Adrenal gland (tissue), 12 donors: Measurements from ENCODE around the gene MYL3. TPM values are rescaled to one million over a fixed set of nuclear protein-coding genes. Genes with fewer than 3 reads are reported as not detected.

Experiments
- polyA plus RNA-seq, 3 donors: library from polyadenylated mRNA; stranded (reverse); fragments of 200-250 nt in 2 of 3; fragments of 350-450 nt in 1 of 3; fragmentation: Illumina TruSeq in 1 of 3; extraction: RNeasy Lipid Tissue Mini Kit (QIAGEN cat#74804) in 1 of 3; gene quantifications; one replicate each; pipeline ENCODE4 v1.2.3, GENCODE V29; 2013 to 2014
- total RNA-seq, 9 donors: library from RNA; depleted of rRNA in 4 of 9; stranded (reverse); fragments of >200 nt in 4 of 9; fragments of 120-200 nt in 1 of 9; fragmentation: NEBNext Ultra II Directional in 1 of 9; extraction: Animal tissue kit (Norgen Biotek cat#: 25700) in 1 of 9; gene quantifications; one replicate each; pipeline versions ENCODE4 v1.1.0 to v1.2.4, GENCODE V29; 2013 to 2023
- donor health status: healthy with polysubstance abuse.
- donor health status: Bipolar disorder and iron deficiency.
- donor health status: DM: yes; HTN: yes; CAD: no.
- donor health status: DM: no; HTN: no; CAD: no.
- donor health status: DM: no; HTN: no; CAD: no.
- donor health status: DM: yes; HTN: yes; CAD: no.

MYL3 gene
- total and polyA plus RNA-seq, 12 donors = 1.4 to 12.7 (median 4.6) TPM; not detected in 1

Other genes starting within 250 kb of the MYL3 start
- gene ALS2CL, start 169.8 kb downstream of the MYL3 start, total RNA-seq = 10 to 100 TPM in 4 of 9 donors, 1 to 10 TPM in 5; 2.6 to 15.6 (median 9.9) TPM
- 10 to 100 TPM in 2 of 3 donors, 1 to 10 TPM in 1; 1.5 to 48.3 (median 36.8) TPM for gene ALS2CL, start 169.8 kb downstream of the MYL3 start, polyA plus RNA-seq
- gene TMIE, start 162.1 kb downstream of the MYL3 start, total RNA-seq = 1 to 10 TPM in 6 of 9 donors, under 1 TPM in 3; 0.30 to 2.6 (median 1.2) TPM
- 10 to 100 TPM in 1 of 3 donors, 1 to 10 TPM in 2; 4.1 to 21.4 (median 5.4) TPM for gene TMIE, start 162.1 kb downstream of the MYL3 start, polyA plus RNA-seq
- under 1 TPM in 5 of 9 donors, not detected in 4; 0.07 to 0.30 (median 0.14) TPM for gene PRSS50, start 145.6 kb downstream of the MYL3 start, total RNA-seq
- 1 to 10 TPM in 1 of 3 donors, under 1 TPM in 2; 0.20 to 1.9 (median 0.61) TPM for gene PRSS50, start 145.6 kb downstream of the MYL3 start, polyA plus RNA-seq
- gene PTH1R, start 14.3 kb upstream of the MYL3 start, total RNA-seq = 100 to 1,000 TPM in 2 of 9 donors, 10 to 100 TPM in 7; 10.0 to 117 (median 46.8) TPM
- gene PTH1R, start 14.3 kb upstream of the MYL3 start, polyA plus RNA-seq = 1,000 to 10,000 TPM in 1 of 3 donors, 100 to 1,000 TPM in 1, 10 to 100 TPM in 1; 10.4 to 1,399 (median 244) TPM
- gene CCDC12, start 113.3 kb upstream of the MYL3 start, total RNA-seq = 10 to 100 TPM; 33.2 to 77.0 (median 66.7) TPM
- gene CCDC12, start 113.3 kb upstream of the MYL3 start, polyA plus RNA-seq = 100 to 1,000 TPM in 2 of 3 donors, 10 to 100 TPM in 1; 72.0 to 145 (median 122) TPM
- gene NBEAL2, start 116.2 kb upstream of the MYL3 start, total RNA-seq = 10 to 100 TPM in 8 of 9 donors, 1 to 10 TPM in 1; 7.3 to 47.1 (median 28.7) TPM
- gene NBEAL2, start 116.2 kb upstream of the MYL3 start, polyA plus RNA-seq = 100 to 1,000 TPM in 1 of 3 donors, 10 to 100 TPM in 2; 20.8 to 154 (median 71.6) TPM